ENCODE results near the gene KIF2C. TPM values are rescaled to one million over a fixed set of nuclear protein-coding genes. Genes with fewer than 3 reads are reported as not detected.
"Not testable (repeated sequence)": the region's sequence is repeated elsewhere in the genome, so short reads cannot be mapped to it uniquely, and the experiment has no call there.

The KIF2C gene
- total RNA-seq, 4 donors from 2014 or later: 0.64 to 15.1 TPM; not detected in 2

DNA sequence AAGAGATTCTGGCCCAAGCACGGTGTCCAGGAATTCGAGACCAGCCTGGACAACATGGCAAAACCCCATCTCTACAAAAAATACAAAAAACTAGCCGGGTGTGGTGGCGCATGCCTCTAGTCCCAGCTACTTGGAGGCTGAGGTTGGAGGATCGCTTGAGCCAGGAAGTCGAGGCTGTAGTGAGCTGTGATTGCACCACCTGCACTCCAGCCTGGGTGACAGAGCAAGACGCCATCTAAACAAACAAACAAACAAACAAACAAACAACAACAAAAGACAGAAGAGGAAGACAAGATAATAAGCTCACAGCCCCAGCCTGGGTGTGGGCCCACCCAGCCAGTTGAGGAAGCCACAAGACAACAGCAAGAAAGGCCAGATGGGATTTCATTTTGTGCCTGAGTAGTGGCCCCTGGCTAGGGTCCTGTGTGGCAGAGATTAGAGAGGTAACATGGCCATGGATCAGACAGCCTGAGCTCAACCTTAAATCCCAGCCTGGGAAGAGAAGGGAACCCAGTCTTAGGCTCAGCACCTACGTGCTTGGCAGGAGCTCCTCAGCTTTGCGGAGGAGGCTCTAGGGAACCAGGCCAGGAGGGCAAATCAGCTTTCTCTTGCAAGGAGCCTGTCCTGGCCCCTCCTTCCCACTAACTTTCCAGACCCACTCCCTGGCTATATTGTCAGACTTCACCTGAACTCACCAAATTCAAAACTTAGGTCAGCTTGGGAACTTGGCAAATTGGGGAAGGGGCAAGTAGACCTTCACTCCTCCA lies 53.3 kb downstream of the KIF2C start:
- no peaks in the 10 kb centered on the region for H3K27me3 ChIP-seq
- no peak overlapping the region for H3K27ac ChIP-seq
- intact Hi-C loops (cut with DNase I; ENCODE audit: low total_unique reads): no loop called here
- no peaks in the 10 kb centered on the region for H3K36me3 ChIP-seq
- DNase-seq: peak; percentile 52 to 66
- no peaks in the 10 kb centered on the region for H3K4me1 ChIP-seq
- H3K9me3 ChIP-seq: no peaks in the 10 kb centered on the region
- H3K4me3 ChIP-seq: no peak overlapping the region
- TF ChIP-seq, protein P1, sequence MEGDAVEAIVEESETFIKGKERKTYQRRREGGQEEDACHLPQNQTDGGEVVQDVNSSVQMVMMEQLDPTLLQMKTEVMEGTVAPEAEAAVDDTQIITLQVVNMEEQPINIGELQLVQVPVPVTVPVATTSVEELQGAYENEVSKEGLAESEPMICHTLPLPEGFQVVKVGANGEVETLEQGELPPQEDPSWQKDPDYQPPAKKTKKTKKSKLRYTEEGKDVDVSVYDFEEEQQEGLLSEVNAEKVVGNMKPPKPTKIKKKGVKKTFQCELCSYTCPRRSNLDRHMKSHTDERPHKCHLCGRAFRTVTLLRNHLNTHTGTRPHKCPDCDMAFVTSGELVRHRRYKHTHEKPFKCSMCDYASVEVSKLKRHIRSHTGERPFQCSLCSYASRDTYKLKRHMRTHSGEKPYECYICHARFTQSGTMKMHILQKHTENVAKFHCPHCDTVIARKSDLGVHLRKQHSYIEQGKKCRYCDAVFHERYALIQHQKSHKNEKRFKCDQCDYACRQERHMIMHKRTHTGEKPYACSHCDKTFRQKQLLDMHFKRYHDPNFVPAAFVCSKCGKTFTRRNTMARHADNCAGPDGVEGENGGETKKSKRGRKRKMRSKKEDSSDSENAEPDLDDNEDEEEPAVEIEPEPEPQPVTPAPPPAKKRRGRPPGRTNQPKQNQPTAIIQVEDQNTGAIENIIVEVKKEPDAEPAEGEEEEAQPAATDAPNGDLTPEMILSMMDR (IDR thresholded peaks at IDR 0.05): no peak
- TF ChIP-seq POLR2A (IDR thresholded peaks at IDR 0.05): no peak

DNA sequence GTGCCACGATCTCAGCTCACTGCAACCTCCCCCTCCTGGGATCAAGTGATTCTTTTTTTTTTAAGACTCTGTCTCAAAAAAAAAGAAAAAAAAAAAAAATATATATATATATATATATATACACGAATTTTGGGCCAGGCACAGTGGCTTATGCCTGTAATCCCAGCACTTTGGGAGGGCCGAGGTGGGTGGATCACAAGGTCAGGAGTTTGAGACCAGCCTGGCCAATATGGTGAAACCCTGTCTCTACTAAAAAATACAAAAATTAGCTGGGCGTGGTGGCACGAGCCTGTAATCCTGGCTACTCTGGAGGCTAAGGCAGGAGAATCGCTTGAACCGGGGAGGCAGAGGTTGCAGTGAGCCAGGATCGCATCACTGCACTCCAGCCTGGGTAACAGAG lies 58.2 kb downstream of the KIF2C start:
- DNase-seq: peak in 1 of 2 donors; percentile 8
- H3K36me3 ChIP-seq; H3K4me1 ChIP-seq; H3K9me3 ChIP-seq; H3K4me3 ChIP-seq; intact Hi-C loops (cut with DNase I; ENCODE audit: low total_unique reads); H3K27me3 ChIP-seq: not testable (repeated sequence)
- H3K27ac ChIP-seq: peak overlapping the region; percentile 88 to 97

DNA sequence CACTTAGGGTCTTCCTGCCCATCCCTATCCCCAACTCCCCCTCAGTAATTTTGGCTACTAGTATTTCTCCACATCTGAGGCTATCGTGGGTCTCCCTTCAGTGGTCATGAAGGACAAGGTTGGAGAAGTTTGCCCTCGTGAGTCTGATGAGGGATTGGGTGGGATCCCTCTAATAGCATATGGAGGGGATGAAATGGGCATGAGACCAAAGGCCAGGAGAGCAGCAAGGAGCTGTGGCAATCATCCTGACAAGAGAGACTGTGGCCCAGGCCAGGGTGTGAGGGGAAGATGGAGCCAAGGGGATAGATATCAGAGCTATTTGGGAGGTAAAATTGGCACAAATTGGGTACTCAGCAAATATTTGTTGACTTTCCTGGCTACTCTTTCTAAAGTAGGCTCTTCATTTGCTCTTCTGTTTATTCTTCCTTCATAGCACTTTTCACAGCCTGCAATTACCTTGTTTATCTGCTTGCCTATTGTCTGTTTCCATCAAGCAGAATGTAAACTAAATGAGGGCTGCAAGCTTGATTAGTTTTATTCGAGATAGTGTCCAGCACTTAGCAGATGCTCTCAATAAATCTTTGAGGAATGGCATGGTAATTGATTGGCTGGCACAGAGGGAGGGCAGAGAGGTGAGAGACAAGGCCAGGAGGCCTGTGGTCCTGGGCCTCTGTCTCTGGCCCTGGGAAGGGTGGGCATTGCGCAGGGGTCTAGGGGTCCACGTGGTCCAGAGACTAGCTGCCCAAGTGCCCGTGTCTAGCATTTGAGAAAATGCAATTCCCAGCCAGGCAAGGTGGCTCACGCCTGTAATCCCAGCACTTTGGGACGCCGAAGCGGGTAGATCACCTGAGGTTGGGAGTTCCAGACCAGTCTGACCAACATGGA lies 59.1 kb downstream of the KIF2C start:
- intact Hi-C loops (cut with DNase I; ENCODE audit: low total_unique reads): no loop called here
- no peaks in the 10 kb centered on the region for H3K9me3 ChIP-seq
- peak; percentile 20 to 33 for DNase-seq

DNA sequence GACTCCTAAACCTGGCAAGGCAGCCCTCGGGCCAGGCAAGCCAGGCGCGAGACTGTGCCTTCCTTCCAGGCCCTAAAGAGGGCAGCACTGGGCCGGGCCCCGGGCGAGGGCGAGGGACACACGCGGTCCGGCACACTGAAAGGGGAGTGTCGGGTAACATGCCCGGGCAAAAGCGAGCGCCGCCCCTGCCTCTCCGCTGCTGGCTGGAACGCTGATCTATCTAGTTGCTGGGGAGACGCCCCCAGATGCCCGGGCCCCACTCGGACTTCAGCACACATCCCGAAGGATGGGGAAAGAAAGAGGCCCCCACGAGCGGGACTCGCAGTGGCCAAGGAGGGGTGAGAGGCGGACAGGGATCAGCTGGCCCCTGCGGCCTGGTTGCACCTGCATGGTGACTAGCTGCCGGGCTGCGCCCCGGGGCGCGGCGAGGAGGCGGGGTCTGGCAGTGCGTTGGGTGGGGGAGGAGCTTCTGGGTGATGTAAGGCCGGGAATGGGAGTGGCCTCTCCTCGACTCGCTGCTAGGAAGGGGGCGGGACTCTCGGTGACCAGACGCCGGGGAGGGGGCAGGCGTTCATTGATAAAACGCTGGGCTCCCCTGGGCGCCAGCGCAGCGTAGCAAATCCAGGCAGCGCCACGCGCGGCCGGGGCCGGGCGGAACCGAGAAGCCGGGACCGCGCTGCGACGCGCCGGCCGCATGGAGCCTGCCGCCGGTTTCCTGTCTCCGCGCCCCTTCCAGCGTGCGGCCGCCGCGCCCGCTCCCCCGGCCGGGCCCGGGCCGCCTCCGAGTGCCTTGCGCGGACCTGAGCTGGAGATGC lies 60.3 kb downstream of the KIF2C start, which contains the start of gene PLK3:
Gene PLK3, plus strand, starts transcription at position 608 of the 815 bp plus-strand sequence. Its CDS starts 87 bp downstream, at position 695.
- intact Hi-C loops (cut with DNase I; ENCODE audit: low total_unique reads): no loop called here
- peak within 1 kb of the TSS; percentile 62 to 91 for H3K4me3 ChIP-seq
- peak; percentile 99 for DNase-seq
- no peaks in the 10 kb centered on the region for H3K9me3 ChIP-seq
- H3K27ac ChIP-seq: peak within 1 kb of the TSS; percentile 88 to 97
- H3K4me1 ChIP-seq: peaks cover 0 to 8% of the 10 kb centered on the region in 2 donors
- H3K27me3 ChIP-seq: no peaks in the 10 kb centered on the region
- TF ChIP-seq, protein P1 (IDR thresholded peaks at IDR 0.05): peak; percentile 88 to 95 (median 93)
- TF ChIP-seq POLR2A (IDR thresholded peaks at IDR 0.05): peak; percentile 97 to 98
- no peaks in the 10 kb centered on the region for H3K36me3 ChIP-seq

More for the DNA sequence above, 59.1 kb downstream of the KIF2C start:
- TF ChIP-seq, protein P1 (IDR thresholded peaks at IDR 0.05): no peak
- no peak for TF ChIP-seq POLR2A (IDR thresholded peaks at IDR 0.05)
- H3K36me3 ChIP-seq: no peaks in the 10 kb centered on the region
- H3K27me3 ChIP-seq: no peaks in the 10 kb centered on the region
- peaks cover 0 to 8% of the 10 kb centered on the region in 2 donors for H3K4me1 ChIP-seq
- peak overlapping the region; percentile 88 to 97 for H3K27ac ChIP-seq
- H3K4me3 ChIP-seq: no peak overlapping the region

All from uterus (tissue), 4 donors.